Left ventricle myocardium inferior (tissue), 1 donor: ENCODE results near the gene BTBD17. TPM values are rescaled to one million over a fixed set of nuclear protein-coding genes. Genes with fewer than 3 reads are reported as not detected.

Experiments used
- DNase-seq: peaks from one replicate; pipeline ENCODE4 v3.0.0-alpha.2; 2020
- H3K27ac ChIP-seq: fragments of 200-600 bp; replicated peaks from 2 replicates; pipeline ENCODE4 v1.8.0; 2021
- H3K27me3 ChIP-seq: fragments of 200-600 bp; 2 replicates; pipeline ENCODE4 v1.8.0; 2021; ENCODE audit warnings: low read depth
- H3K36me3 ChIP-seq: fragments of 200-600 bp; 2 replicates; pipeline ENCODE4 v1.8.0; 2021
- H3K4me1 ChIP-seq: fragments of 200-600 bp; 2 replicates; pipeline ENCODE4 v1.8.0; 2021
- H3K4me3 ChIP-seq: fragments of 200-600 bp; 2 replicates; pipeline ENCODE4 v1.8.0; 2021; ENCODE audit warnings: mild to moderate bottlenecking, moderate library complexity
- H3K9me3 ChIP-seq: fragments of 200-600 bp; replicated peaks from 2 replicates; pipeline ENCODE4 v1.8.0; 2021
- intact Hi-C: fragments of 100-400 bp; cut with micrococcal nuclease; formaldehyde crosslinking; loops from one replicate; pipeline ENCODE4 v1.11.0; 2022
- total RNA-seq: library from RNA; stranded (reverse); fragmentation: NEBNext Ultra II Directional; extraction: Animal tissue kit (Norgen Biotek cat#: 25700); gene quantifications from one replicate; pipeline ENCODE4 v1.2.1, GENCODE V29; 2021
- TF ChIP-seq, protein P1 (sequence below): fragments of 200-600 bp; IDR thresholded peaks from 2 replicates; pipeline ENCODE4 v1.8.0; 2021; ENCODE audit warnings: antibody characterized with exemption, mild to moderate bottlenecking, borderline replicate concordance
- donor health status: DM: no; HTN: yes; CAD: no; lungs with severe emphysema.

BTBD17 gene
- total RNA-seq, 1 donor from 2014 or later: not detected

DNA sequence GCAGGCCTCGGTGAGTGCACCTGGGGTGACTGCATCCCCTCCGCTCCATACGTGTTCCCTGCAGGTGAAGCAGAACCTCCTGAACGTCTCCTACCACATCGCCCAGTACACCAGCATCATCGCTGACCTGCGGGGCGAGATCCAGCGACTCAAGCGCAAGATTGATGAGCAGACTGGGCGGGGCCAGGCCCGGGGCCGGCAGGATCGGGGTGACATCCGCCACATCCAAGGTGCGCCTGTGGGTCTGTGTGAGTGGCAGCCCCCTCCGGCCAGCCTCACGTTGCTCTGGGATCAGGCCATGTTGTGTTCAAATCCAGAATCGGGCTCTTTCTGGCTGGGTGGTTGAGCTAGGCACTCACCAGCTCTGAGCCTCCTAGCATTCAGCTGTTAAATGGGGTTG lies 12.5 kb downstream of the BTBD17 start:
- no peak for DNase-seq
- TF ChIP-seq, protein P1, sequence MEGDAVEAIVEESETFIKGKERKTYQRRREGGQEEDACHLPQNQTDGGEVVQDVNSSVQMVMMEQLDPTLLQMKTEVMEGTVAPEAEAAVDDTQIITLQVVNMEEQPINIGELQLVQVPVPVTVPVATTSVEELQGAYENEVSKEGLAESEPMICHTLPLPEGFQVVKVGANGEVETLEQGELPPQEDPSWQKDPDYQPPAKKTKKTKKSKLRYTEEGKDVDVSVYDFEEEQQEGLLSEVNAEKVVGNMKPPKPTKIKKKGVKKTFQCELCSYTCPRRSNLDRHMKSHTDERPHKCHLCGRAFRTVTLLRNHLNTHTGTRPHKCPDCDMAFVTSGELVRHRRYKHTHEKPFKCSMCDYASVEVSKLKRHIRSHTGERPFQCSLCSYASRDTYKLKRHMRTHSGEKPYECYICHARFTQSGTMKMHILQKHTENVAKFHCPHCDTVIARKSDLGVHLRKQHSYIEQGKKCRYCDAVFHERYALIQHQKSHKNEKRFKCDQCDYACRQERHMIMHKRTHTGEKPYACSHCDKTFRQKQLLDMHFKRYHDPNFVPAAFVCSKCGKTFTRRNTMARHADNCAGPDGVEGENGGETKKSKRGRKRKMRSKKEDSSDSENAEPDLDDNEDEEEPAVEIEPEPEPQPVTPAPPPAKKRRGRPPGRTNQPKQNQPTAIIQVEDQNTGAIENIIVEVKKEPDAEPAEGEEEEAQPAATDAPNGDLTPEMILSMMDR: no peak

DNA sequence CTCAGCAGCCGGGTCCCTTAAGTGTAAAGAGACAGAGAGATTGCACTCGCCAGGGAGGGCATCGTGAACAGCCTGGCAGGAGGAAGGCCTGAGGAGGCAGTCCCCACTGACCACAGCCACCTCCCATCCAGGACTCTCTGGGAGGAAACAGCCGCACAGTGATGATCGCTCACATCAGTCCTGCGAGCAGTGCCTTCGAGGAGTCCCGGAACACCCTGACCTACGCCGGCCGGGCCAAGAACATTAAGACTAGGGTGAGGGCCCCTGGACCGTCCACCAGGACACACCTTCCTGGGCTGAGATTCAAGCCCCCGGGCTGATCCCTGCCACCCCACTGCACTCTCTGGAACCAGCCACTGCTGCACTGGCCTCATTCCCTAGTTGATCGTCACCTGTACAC lies 14.0 kb downstream of the BTBD17 start:
- no peak for DNase-seq
- peaks cover 6% of the 10 kb centered on the region for H3K4me1 ChIP-seq
- TF ChIP-seq, protein P1: no peak
- intact Hi-C loops: no loop called here
- H3K27ac ChIP-seq: no peak overlapping the region
- no peaks in the 10 kb centered on the region for H3K9me3 ChIP-seq
- H3K36me3 ChIP-seq: no peaks in the 10 kb centered on the region
- H3K27me3 ChIP-seq: peaks cover 68% of the 10 kb centered on the region
- no peak overlapping the region for H3K4me3 ChIP-seq

More for the DNA sequence above, 12.5 kb downstream of the BTBD17 start:
- Histone ChIP-seq H3K4me3 (no peak overlapping the region), H3K9me3 (no peaks in the 10 kb centered on the region), H3K36me3 (no peaks in the 10 kb centered on the region), H3K27me3 (peaks cover 69% of the 10 kb centered on the region), H3K27ac (no peak overlapping the region), H3K4me1 (peaks cover 6% of the 10 kb centered on the region)
- intact Hi-C loops: no loop called here

DNA sequence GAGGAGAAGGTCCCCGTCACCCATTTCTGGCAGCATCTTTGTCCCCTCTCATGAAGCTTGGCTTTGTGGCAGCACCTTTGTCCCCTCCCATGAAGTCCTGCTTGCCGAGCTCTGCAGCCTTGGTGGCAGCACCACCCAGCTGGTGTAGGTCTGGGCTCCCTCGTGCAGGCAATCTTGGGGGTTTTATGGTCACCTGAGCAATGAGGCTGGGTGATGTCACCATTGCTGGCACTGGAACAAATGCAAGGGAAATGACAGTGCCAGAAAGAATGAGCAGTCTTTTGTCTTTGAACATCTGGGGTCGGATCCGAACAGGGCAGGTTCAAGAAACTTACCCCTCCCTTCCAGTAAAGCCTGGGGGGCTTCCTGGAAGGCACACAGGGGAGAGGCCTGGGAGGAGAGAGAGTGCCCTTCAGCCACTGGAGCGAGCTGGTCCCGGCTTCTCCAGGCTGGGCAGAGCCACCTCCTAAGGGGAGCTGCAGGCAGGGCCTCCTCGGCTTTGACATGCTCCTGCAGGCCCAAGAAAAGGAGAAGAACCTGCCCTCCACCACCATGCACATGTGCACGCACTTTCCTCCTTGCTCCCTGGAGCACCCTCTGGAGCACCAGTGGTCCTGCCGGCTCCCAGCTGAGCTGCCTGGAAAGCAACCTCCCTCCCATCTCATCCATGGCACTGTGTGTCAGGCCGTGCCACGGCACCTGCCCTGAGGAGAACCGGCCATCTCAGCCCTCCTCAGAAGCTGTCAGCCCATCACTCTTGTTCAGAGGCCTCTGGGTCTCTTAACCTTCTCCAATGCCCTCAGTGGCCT lies 16.0 kb downstream of the BTBD17 start:
- no peak for DNase-seq
- Histone ChIP-seq H3K9me3 (no peaks in the 10 kb centered on the region), H3K27ac (no peak overlapping the region), H3K27me3 (peaks cover 60% of the 10 kb centered on the region), H3K36me3 (no peaks in the 10 kb centered on the region), H3K4me1 (no peaks in the 10 kb centered on the region), H3K4me3 (no peak overlapping the region)
- TF ChIP-seq, protein P1: no peak
- intact Hi-C loops: no loop called here

DNA sequence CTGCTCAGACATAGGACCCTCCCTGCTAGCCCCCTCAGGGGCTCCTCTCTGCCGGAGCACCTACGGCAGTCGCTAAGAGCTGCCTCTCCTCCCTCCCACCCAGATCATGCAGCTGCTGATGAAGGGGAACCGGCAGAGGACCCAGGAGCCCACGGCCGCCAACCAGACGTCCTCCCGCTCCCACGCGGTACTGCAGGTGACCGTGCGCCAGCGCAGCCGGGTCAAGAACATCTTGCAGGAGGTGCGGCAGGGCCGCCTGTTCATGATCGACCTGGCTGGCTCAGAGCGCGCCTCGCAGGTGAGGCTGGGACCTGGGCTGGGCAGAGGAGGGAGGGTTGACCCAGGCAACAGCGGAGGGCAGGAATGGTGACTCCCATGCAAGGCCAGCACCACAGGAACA lies 17.0 kb downstream of the BTBD17 start:
- Histone ChIP-seq H3K27ac (no peak overlapping the region), H3K27me3 (peaks cover 51% of the 10 kb centered on the region), H3K36me3 (no peaks in the 10 kb centered on the region), H3K4me3 (no peak overlapping the region), H3K4me1 (no peaks in the 10 kb centered on the region), H3K9me3 (no peaks in the 10 kb centered on the region)
- TF ChIP-seq, protein P1: no peak
- DNase-seq: no peak
- intact Hi-C loops: no loop called here

DNA sequence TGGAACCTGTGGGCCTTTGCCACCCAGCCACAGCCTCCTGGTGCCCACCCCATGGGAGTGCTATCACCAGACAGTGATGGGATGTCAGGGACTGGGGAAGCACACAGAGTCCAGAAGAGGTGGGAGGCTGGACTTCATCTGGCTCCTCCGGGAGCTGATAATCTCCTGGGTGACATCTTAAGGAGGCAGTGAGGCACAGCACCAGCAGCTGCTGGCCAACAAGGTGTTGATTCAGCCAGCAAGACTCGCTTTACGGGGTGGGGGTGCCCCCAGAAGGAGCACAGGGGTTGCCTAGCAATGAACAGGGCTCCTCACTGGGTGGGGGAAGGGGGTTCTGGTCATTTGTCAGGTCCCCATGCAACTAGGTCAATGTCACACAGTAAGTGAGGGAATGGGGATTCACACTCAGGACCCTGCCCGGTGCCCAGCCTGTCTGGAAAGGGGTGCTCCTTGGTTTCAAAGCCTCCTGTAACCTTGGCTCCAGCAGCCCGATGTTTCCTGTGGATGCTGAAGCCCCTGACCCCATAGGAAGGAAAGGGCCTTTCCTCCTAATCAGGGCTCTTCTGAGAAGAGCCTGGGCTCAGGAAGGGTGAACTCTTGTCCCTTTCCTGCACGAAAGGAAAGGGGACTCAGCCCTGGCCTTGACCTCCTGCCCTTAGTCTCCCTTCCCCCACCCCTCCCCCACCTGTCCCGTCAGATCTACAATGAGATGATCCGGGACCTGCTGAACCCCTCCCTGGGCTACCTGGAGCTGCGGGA lies 18.0 kb downstream of the BTBD17 start:
- no peaks in the 10 kb centered on the region for H3K9me3 ChIP-seq
- no peaks in the 10 kb centered on the region for H3K4me1 ChIP-seq
- TF ChIP-seq, protein P1: no peak
- H3K27ac ChIP-seq: no peak overlapping the region
- H3K27me3 ChIP-seq: peaks cover 45% of the 10 kb centered on the region
- no peak overlapping the region for H3K4me3 ChIP-seq
- intact Hi-C loops: no loop called here
- H3K36me3 ChIP-seq: no peaks in the 10 kb centered on the region
- DNase-seq: no peak
